Measurements from ENCODE around the gene APOBEC3F.

Gene APOBEC3F

DNA sequence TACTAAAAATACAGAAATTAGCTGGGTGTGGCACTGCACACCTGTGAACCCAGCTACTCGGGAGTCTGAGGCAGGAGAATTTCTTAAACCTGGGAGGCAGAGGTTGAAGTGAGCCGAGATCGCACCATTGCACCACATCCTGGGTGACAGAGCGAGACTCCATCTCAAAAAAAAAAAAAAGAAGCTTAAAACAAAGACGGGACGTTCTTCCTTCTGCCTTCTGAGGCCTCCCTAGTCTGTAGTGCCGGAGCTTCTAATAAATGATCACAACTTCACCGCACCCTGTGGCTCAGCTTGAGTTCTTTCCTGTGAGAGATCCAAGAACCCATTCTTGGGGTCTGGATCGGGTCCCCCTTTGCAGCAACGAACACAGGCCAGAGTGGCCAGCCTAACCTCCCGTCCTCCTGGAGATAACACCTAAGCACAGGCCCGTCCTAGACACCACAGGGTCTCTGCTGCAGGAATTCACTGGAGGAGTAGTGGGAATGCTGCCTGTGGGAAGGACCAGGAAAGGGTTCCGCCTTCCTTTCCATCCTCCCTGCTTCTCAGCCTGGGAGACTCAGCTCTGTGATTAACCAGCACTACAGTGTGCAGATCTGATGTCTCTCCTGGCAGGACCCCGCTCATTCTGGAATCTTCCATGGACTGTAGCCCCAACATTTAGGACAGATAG lies 54.2 kb downstream of the APOBEC3F start:
- DNase-seq = no peak

GRCh38 chr22:39095971-39096370 lies 55.3 kb downstream of the APOBEC3F start:
- no peak for DNase-seq

- no peak for DNase-seq
Measured at GRCh38 chr22:39097098-39098020, 56.7 kb downstream of the APOBEC3F start, which contains the start of gene APOBEC3H. TSS of gene APOBEC3H (plus strand) at chr22:39097244. CDS start at chr22:39100279, 3,035 bp downstream.

- DNase-seq = no peak
Measured at GRCh38 chr22:39098026-39098425, 57.4 kb downstream of the APOBEC3F start.

DNA sequence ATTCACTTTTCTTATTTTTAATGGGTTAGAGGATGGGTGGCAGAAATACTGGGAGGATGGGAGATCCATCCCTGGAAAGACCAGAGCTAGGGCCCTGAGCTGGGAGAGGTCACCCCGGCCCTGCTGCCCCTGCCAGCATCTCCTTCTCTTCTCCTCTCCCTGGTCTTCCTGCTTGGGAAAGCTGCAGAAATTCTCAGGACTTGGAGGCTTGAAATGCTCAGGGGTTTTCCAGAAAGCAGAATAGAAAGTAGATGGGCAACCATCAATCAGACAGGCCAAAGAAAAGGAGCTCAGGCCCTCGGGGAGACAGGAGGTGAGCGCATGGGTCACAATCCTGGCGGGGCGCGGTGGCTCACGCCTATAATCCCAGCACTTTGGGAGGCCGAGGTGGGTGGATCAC lies 57.9 kb downstream of the APOBEC3F start:
- no peak for DNase-seq

- no peak for DNase-seq
Measured at GRCh38 chr22:39101226-39101625, 60.6 kb downstream of the APOBEC3F start.

GRCh38 chr22:39103431-39103830 lies 62.8 kb downstream of the APOBEC3F start:
- DNase-seq = no peak
